ENCODE results near the gene C1orf52. TPM values are rescaled to one million over a fixed set of nuclear protein-coding genes. Genes with fewer than 3 reads are reported as not detected.

Gene C1orf52
- total and polyA plus RNA-seq, 2 of the 13 experiments (the other 11 are each of a cell fraction or from before 2014, with no cell fraction given) = 19.4 to 27.4 TPM

- TF ChIP-seq PRPF4 (IDR thresholded peaks at IDR 0.05; ENCODE audit: low read depth, low read length, poor library complexity, severe bottlenecking) = no peak
- TF ChIP-seq RBAK (CRISPR knock-in tag; IDR thresholded peaks at IDR 0.05) = no peak
- TF ChIP-seq KAT8 (CRISPR knock-in tag; IDR thresholded peaks at IDR 0.05) = 0 out of 2 replicates have a peak, but pooled peaks have one; percentile 7
- TF ChIP-seq ZNF589 (CRISPR knock-in tag; conservative IDR thresholded peaks at IDR 0.05) = no peak
- TF ChIP-seq ELK4 (CRISPR knock-in tag; IDR thresholded peaks at IDR 0.05; ENCODE audit: borderline replicate concordance) = no peak
- no peak for TF ChIP-seq THAP7 (CRISPR knock-in tag; IDR thresholded peaks at IDR 0.05)
- no peak for TF ChIP-seq POLR2AphosphoS2 (IDR thresholded peaks at IDR 0.05; ENCODE audit: low read depth, low read length)
- TF ChIP-seq TCF12 (IDR thresholded peaks at IDR 0.05) = no peak
- no peak for TF ChIP-seq TCF12 (CRISPR knock-in tag; IDR thresholded peaks at IDR 0.05)
- TF ChIP-seq IRF2 (CRISPR knock-in tag; IDR thresholded peaks at IDR 0.05) = no peak
- TF ChIP-seq ZNF75D (CRISPR knock-in tag; IDR thresholded peaks at IDR 0.05; ENCODE audit: borderline replicate concordance) = no peak
- no peak for TF ChIP-seq KLF9 (CRISPR knock-in tag; IDR thresholded peaks at IDR 0.05; ENCODE audit: low read depth)
- peak; percentile 14; the same call in 1 of the 2 replicates for TF ChIP-seq ZZZ3 (CRISPR knock-in tag; IDR thresholded peaks at IDR 0.05; ENCODE audit: borderline replicate concordance)
- no peak for TF ChIP-seq ZNF775 (CRISPR knock-in tag; IDR thresholded peaks at IDR 0.05; ENCODE audit: borderline replicate concordance)
- no peak for TF ChIP-seq SIN3B (IDR thresholded peaks at IDR 0.05; ENCODE audit: low read length)
- peak; percentile 50; the same call in 1 of the 2 replicates for TF ChIP-seq KDM5A (IDR thresholded peaks at IDR 0.05; ENCODE audit: borderline replicate concordance, low read length)
- TF ChIP-seq PRMT3 (CRISPR knock-in tag; IDR thresholded peaks at IDR 0.05; ENCODE audit: borderline replicate concordance, low read depth) = no peak
- TF ChIP-seq ATRX (CRISPR knock-in tag; IDR thresholded peaks at IDR 0.05; ENCODE audit: borderline replicate concordance) = no peak
- TF ChIP-seq ZNF746 (CRISPR knock-in tag; IDR thresholded peaks at IDR 0.05) = no peak
- TF ChIP-seq ZNF781 (CRISPR knock-in tag; IDR thresholded peaks at IDR 0.05; ENCODE audit: borderline replicate concordance, not compliant biosample characterization) = no peak
- peak; percentile 63; the same call in 1 of the 2 replicates for TF ChIP-seq ZSCAN20 (CRISPR knock-in tag; IDR thresholded peaks at IDR 0.05; ENCODE audit: borderline replicate concordance)
- no peak for TF ChIP-seq PITX1 (CRISPR knock-in tag; IDR thresholded peaks at IDR 0.05)
- TF ChIP-seq ZMAT3 (CRISPR knock-in tag; conservative IDR thresholded peaks at IDR 0.05) = peak; percentile 54; the same call in 1 of the 2 replicates
- no peak; the same call in 1 of the 2 replicates for TF ChIP-seq ARHGAP35 (CRISPR knock-in tag; IDR thresholded peaks at IDR 0.05; ENCODE audit: borderline replicate concordance)
- TF ChIP-seq IKZF4 (CRISPR knock-in tag; IDR thresholded peaks at IDR 0.05; ENCODE audit: borderline replicate concordance, low read depth, not compliant biosample characterization) = no peak
- TF ChIP-seq GMEB2 (CRISPR knock-in tag; IDR thresholded peaks at IDR 0.05; ENCODE audit: low read depth) = no peak
- no peak for TF ChIP-seq ZKSCAN8 (CRISPR knock-in tag; IDR thresholded peaks at IDR 0.05; ENCODE audit: borderline replicate concordance)
- peak; percentile 53; the same call in 1 of the 2 replicates for TF ChIP-seq POLR2AphosphoS5 (IDR thresholded peaks at IDR 0.05; ENCODE audit: low read depth, low read length)
Observed at GRCh38 chr1:85200463-85201339, 58.8 kb downstream of the C1orf52 start, which contains the start of gene SYDE2 (continued).

All from HepG2 (cell line).